RWPE1 (cell line): ENCODE data around the gene TBC1D4.
"Not testable (repeated sequence)": the region's sequence is repeated elsewhere in the genome, so short reads cannot be mapped to it uniquely, and the experiment has no call there.

Experiments
- CTCF ChIA-PET: fragments of 350-600 bp; sonication (Branson Sonifier 250); formaldehyde crosslinking; extraction: SDS; loops from one replicate; lab custom pipeline; 2021; lab: Yijun Ruan, JAX
- POLR2A ChIA-PET: fragments of 400-600 bp; formaldehyde crosslinking; extraction: SDS; loops from one replicate; lab custom pipeline; 2020; ENCODE audit warnings: antibody characterized with exemption; ENCODE audit not compliant: low non-redundant PET; lab: Yijun Ruan, JAX
- DNase-seq: peaks from one replicate; pipeline ENCODE4 v3.0.0; 2012; ENCODE audit warnings: low spot score
- H3K27ac ChIP-seq: fragments of 450-650 bp; 2 replicates; pipeline ENCODE4 v1.5.1; 2017
- TF ChIP-seq, protein P1 (sequence below): fragments of 450-650 bp; conservative IDR thresholded peaks from 2 replicates; pipeline ENCODE4 v1.5.1; 2017; ENCODE audit warnings: low read depth, mild to moderate bottlenecking

Gene TBC1D4

GRCh38 chr13:75352641-75353327, 129.2 kb downstream of the TBC1D4 start:
- H3K27ac ChIP-seq: no peak overlapping the region
- TF ChIP-seq, protein P1, sequence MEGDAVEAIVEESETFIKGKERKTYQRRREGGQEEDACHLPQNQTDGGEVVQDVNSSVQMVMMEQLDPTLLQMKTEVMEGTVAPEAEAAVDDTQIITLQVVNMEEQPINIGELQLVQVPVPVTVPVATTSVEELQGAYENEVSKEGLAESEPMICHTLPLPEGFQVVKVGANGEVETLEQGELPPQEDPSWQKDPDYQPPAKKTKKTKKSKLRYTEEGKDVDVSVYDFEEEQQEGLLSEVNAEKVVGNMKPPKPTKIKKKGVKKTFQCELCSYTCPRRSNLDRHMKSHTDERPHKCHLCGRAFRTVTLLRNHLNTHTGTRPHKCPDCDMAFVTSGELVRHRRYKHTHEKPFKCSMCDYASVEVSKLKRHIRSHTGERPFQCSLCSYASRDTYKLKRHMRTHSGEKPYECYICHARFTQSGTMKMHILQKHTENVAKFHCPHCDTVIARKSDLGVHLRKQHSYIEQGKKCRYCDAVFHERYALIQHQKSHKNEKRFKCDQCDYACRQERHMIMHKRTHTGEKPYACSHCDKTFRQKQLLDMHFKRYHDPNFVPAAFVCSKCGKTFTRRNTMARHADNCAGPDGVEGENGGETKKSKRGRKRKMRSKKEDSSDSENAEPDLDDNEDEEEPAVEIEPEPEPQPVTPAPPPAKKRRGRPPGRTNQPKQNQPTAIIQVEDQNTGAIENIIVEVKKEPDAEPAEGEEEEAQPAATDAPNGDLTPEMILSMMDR: no peak
- ChIA-PET CTCF (no interaction called here), POLR2A (no interaction called here)
- no peak for DNase-seq

GRCh38 chr13:75351538-75351937, 130.4 kb downstream of the TBC1D4 start:
- POLR2A ChIA-PET, H3K27ac ChIP-seq, DNase-seq, CTCF ChIA-PET: not testable (repeated sequence)

GRCh38 chr13:75347925-75348324, 134.0 kb downstream of the TBC1D4 start:
- ChIA-PET POLR2A (no interaction called here), CTCF (no interaction called here)
- no peak for DNase-seq
- TF ChIP-seq, protein P1: no peak
- H3K27ac ChIP-seq: no peak overlapping the region

- TF ChIP-seq, protein P1: no peak
- CTCF ChIA-PET: no interaction called here
- POLR2A ChIA-PET: no interaction called here
- H3K27ac ChIP-seq: no peak overlapping the region
- DNase-seq: no peak
These were observed 134.5 kb downstream of the TBC1D4 start for GRCh38 chr13:75347457-75347856.

GRCh38 chr13:75345193-75345592, 136.8 kb downstream of the TBC1D4 start:
- no peak for DNase-seq
- TF ChIP-seq, protein P1: no peak
- H3K27ac ChIP-seq: no peak overlapping the region
- ChIA-PET CTCF (interaction anchor here (0.6 kb wide), 1 partner anchor 123 kb away, joined by 4 read pairs; no protein-coding TSS in a partner anchor), POLR2A (no interaction called here)

DNA sequence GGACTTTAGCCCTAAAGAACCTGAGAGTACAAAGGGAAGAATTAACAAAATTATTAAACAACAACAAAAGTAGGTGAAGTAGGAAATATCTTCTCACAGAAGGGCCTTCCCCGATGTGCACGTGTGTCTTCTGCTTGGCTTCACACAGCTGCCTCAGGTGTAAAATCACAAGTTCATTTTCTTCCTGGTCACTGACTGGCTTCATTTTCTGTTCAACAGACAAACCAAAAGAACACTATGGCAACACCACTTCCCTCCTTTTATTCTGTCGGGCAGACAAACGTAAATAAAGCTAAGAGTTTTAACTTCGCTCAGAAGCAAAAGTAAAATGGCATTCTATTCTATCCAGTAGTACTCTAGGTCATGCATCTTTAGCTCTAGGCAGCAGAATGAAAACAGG, 140.9 kb downstream of the TBC1D4 start:
- TF ChIP-seq, protein P1: no peak
- DNase-seq: no peak
- ChIA-PET CTCF (no interaction called here), POLR2A (no interaction called here)
- H3K27ac ChIP-seq: no peak overlapping the region

DNA sequence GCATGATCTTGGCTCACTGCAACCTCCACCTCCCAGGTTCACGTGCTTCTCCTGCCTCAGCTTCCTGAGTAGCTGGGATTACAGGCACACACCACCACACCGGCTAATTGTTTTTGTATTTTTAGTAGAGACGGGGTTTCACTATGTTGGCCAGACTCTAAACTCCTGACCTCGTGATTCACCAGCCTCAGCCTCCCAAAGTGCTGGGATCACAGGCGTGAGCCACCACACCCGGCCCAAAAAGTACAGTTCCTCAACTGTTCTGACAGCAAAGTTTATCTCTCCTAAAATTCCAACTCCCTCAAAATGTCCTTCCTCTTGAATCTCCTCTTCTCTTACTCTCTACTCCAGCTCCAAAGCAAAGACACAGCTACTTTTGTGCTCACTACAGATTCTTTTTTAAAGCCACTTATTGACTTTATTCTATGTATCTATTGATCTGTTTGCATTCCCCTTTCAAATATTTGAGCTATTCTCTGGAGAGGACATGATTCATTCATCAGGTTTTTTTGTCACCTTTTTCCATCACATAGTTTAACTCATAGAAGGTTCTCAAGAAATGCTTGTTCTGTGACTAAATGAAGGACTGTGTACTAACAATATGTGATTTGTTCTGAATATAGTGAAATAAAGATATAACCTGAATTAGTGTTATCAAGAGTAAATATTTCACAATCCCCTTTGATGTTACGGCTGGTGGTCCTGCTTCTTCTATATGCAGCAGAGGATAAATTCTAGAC, 142.2 kb downstream of the TBC1D4 start:
- TF ChIP-seq, protein P1: no peak
- ChIA-PET POLR2A (no interaction called here), CTCF (interaction anchor here (0.6 kb wide), 1 partner anchor 15 kb away, joined by 3 read pairs; no protein-coding TSS in a partner anchor)
- DNase-seq: no peak
- no peak overlapping the region for H3K27ac ChIP-seq
